Hepatic stellate cell (primary cell): ENCODE data around the gene PLEKHG4B.
A peak's percentile ranks its signal among the peaks of the same experiment; 100 is the strongest.

Source experiments
- DNase-seq: peaks from one replicate; pipeline ENCODE4 v3.0.0; 2011; ENCODE audit warnings: low spot score

PLEKHG4B gene

DNA sequence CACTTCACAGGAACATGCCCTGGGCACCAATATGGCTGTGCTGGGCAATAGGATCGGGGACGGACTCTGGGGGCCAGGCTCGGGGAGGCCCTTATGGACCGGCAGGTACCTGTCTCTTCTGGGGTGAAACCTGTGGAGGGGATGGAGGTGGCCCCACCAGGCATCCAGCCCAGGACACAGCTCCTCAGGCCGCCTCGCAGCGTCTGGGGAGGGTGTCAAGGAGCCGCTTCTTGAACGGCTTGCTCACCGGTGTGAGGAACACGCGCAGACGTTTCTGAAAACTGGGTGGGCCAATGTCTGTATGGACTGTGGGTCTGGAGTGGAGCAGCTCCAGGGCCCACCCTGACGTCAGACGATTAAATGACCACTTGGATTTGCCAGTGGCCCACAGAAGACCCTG lies 45.8 kb downstream of the PLEKHG4B start:
- DNase-seq: no peak

GRCh38 chr5:138936-139335 lies 47.0 kb downstream of the PLEKHG4B start:
- DNase-seq: no peak

DNA sequence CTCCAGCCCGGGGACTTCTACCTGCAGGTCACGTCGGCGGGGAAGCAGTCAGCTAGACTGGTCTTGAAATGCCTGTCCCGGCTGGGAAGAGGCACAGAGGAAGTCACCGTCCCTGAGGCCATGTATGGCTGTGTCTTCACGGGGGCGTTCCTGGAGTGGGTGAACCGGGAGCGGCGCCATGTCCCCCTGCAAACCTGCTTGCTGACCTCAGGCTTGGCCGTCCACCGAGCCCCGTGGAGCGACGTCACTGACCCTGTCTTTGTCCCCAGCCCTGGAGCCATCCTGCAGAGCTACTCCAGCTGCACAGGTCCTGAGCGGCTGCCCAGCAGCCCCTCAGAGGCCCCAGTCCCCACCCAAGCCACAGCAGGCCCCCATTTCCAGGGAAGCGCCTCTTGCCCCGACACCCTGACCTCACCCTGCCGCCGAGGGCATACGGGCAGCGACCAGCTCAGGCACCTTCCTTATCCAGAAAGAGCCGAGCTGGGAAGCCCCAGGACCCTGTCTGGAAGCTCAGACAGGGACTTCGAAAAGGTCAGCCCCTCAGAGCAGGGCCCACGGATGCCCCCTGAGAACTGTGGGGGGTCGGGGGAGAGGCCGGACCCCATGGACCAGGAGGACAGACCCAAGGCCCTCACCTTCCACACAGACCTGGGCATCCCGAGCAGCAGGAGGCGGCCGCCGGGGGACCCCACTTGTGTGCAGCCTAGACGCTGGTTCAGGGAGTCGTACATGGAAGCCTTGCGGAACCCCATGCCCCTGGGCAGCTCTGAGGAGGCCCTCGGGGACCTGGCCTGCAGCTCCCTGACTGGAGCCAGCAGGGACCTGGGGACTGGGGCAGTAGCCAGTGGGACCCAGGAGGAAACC lies 47.8 kb downstream of the PLEKHG4B start:
- no peak for DNase-seq

DNA sequence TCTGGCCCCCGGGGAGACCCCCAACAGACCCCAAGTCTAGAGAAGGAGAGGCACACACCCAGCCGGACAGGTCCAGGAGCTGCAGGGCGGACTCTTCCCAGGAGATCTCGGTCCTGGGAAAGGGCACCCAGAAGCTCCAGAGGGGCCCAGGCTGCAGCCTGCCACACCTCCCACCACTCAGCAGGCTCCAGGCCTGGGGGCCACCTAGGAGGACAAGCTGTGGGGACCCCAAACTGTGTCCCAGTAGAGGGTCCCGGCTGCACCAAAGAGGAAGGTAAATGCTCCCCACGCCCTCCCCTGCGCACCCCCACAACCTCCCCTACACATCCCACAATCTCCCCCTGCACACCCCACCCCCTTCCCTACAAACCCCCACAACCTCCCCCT lies 48.5 kb downstream of the PLEKHG4B start:
- DNase-seq: no peak

GRCh38 chr5:141211-141610 lies 49.2 kb downstream of the PLEKHG4B start:
- DNase-seq: no peak

GRCh38 chr5:141761-142160 lies 49.8 kb downstream of the PLEKHG4B start:
- no peak for DNase-seq

GRCh38 chr5:142246-142810 lies 50.4 kb downstream of the PLEKHG4B start:
- DNase-seq: no peak

- DNase-seq: no peak
Measured at GRCh38 chr5:143041-143440, 51.1 kb downstream of the PLEKHG4B start.

- DNase-seq: no peak
Measured at GRCh38 chr5:144941-145340, 53.0 kb downstream of the PLEKHG4B start.

DNA sequence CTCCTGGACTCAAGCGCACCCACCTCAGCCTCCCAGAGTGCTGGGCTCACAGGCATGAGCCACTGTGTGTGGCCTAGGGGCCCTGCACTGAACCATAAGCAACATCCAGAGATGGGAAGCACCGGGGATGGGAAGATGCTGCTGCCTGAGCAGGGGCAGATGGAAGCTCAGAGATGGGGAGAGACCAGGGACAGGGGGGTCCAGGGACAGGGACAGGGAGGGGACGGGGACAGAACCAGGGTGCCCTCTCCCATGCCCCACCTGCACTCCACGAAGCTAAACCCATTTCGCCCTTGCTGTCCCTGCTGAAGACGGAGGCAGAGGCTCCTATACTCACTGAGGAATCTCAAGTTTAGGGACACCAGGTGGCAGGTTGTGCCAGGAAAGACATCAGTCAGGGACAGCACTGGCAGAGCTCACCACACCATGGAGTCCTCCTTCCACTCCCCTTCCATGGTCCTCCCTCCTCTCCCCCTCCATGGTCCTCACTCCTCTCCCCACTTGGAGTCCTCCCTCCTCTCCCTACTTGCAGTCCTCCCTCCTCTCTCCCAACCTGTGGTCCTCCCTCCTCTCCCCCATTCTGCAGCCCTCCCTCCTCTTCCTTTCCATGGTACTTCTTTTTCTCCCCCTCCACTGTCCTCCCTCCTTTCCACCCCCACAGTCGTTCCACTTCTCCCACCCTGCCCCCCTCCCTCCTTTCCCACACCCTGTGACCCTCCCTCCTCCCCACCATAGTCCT lies 53.8 kb downstream of the PLEKHG4B start:
- no peak for DNase-seq

- DNase-seq: no peak
Measured at GRCh38 chr5:147751-148150, 55.8 kb downstream of the PLEKHG4B start.

DNA sequence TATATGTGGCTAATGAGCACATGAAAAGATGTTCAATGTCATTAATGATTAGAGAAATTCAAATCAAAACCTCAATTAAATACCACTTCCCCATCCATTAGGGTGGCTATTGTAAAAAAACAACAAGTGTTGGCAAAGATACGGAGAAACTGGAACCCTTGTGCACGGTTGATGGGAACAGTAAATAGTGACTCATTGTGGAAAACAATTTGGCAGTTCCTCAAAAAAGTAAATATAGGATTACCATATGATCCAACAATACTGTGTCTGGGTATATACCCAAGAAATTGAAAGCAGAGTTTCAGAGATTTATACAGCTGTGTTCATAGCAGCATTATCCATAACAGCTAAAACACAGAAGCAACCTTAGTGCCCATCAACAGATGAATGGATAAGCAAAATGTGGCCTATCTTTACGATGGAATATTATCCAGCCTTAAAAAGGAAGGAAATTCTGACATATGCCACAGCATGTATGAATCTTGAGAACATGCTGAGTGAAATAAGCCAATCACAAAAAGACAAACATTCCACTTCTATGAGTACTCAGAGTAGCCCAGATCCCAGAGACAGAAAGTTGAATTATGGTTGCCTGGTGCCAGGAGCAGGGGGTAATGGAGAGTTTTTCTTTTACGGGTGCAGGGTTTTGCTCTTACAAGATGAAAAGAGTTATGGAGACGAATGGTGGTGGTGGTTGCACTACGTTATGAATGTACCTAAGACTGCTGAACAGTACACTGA lies 57.9 kb downstream of the PLEKHG4B start:
- no peak for DNase-seq

DNA sequence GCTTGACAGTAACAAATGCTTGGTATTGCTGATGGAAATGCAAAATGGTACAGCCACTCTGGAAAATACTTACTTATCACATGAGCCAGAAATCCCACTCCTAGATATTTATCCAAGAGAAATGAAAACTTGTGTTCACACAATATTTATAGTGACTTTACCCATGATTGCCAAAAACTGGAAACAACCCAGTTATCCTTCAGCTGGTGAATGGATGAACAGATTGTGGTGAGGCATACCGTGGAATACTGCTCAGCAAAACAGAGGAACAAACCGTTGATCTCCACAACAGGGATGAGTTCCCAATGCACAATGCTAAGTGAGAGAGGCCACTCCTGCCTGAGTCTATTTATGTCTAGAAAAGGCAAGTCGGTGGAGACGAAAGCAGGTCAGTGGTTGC lies 58.8 kb downstream of the PLEKHG4B start:
- DNase-seq: no peak

DNA sequence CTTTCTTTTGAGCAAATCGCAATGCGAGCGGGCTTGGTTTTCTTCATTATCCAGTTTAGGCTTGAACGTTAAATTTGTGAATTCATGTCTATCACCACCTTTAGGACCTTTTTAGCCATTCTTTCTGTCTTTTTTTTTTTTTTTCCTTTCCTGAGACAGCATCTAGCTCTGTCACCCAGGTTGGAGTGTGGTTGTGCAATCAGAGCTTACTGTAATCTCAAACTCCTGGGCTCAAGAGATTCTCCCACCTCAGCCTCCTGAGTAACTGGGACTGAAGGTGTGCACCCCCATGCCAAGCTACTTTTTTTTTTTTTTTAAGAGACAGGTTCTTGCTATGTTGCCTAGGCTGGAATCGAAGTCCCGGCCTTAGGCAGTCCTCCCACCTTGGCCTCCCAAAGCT lies 60.1 kb downstream of the PLEKHG4B start:
- DNase-seq: no peak

DNA sequence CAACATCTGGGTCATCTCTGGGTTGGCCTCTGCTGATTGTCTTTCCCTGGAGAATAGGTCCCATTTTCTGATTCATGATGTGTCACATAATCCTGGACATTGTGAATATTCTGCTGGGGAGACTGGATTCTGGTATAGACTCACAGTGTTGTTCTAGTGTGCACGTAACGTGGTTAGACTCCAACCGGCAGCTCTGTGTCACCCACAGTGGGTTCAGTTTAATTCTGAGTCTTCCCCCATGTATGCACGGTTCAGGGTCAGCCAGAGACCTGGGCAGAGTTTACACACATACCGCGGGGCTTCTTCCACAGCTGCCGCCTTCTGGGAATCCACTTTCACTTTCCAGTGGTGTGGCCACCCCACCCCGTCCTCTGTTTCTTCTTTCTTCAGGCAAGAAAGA lies 61.3 kb downstream of the PLEKHG4B start:
- DNase-seq: peak; percentile 87

DNA sequence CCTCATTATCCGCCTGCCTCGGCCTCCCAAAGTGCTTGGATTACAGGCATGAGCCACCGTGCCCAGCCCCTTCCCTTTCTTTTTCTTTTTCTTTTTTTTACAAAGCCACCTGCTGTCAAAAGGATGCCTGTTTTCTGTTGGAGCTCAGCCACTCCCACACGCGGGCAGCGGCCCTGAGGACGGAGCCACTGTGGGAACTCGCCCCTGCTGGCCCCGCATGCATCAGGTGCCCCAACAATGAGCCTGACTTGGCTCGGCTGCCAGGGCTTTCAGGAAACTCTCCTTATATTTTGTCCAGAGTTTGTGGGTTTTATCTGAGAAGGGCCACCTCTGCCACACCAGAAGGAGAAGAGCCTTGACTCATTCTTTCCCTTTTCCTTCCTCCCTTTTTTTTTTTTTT lies 62.3 kb downstream of the PLEKHG4B start:
- DNase-seq: no peak

GRCh38 chr5:154826-155225 lies 62.9 kb downstream of the PLEKHG4B start:
- no peak for DNase-seq

DNA sequence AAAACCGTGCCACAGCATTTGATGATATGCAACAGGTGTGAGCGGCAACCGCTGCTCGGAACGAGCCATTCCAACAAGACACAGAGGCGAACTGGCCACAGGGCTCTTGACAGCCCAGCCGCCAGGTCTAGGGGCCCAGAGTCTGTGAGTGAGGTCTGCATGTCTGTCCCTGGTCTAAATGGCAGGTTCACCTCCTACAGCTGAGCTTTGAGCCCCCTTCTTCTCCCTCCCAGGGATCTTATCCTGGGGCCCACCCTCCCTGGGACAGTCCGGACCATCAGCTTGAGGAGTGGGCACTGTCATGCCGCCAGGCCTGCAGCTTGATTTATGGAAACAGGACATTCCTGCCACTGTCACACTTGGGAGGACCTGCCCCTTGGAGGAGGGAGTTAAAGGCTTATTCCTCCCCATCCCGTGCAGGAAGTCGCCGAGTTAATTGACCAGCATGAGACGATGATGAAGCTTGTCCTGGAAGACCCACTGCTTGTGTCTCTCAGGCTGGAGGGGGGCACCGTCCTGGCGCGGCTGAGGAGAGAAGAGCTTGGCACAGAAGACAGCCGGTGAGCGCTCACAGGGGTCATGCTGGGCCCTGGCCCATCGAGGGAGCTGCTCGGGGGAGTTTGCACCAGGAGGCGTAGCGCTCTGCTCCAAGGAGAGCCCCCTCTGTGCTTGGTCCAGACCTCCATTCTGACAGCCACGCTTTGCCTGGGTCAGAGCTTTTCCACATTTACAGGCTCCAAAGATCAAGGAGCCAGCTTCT lies 63.9 kb downstream of the PLEKHG4B start:
- DNase-seq: no peak

DNA sequence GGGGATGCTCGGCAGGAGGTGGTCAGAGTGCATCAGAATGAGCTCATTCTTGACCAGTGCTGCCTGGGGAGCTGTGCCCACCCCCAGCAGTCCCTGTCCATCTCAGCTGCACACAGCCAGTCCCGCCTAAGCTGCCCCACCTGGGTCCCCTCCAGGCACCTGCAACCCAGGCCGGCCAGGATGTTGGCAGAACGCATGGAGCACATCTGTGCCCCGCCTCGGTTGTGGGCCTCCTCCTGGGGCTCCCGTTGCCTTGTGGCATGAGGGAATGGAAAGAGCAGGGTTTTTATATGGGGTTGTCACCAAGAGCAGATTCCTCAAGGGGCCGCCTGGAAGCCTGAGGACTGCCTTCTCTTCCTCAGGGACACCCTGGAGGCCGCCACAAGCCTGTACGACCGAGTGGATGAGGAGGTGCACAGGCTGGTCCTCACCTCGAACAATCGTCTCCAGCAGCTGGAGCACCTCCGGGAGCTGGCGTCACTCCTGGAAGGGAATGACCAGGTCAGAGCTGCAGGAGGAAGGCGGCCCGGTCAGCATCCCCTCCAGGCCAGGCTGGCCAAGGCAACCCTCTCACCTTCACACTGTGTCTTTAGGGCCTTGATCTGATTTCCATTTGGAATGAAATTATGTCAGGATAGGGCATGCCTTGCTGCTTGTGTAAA lies 64.6 kb downstream of the PLEKHG4B start:
- DNase-seq: no peak

DNA sequence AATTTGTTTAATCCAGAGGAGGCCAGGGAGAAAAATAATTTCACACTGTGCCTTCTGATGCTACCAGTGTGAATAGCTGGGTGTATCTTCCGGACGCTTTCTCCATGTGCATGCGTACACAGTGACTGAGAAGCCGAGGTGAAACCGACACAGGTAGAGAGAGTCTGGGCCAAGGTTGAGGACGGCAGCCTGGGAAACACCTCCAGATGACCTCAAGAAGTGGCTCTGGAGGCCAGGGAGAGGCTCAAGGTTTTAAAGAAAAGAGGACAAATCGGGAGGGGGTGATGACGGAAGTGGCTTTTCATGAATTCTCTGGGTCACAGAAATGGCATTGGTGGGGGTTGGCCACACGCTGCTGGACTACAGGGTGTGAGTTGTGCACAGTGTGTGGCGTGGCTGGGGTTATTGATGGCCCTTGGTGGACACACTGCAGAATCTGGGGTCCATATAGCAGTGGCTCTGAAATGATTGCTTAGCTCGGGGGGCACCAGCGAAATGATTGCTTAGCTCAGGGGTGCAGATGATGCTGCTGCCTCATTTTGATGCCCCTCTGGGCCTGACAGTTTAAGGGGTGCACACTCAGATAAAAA lies 65.3 kb downstream of the PLEKHG4B start:
- DNase-seq: no peak

- no peak for DNase-seq
Measured at GRCh38 chr5:157801-158200, 65.8 kb downstream of the PLEKHG4B start.
